HG03064 (cell line): ENCODE results near the gene SPHK2.
A peak's percentile ranks its signal among the peaks of the same experiment; 100 is the strongest.
"Not testable (repeated sequence)": the region's sequence is repeated elsewhere in the genome, so short reads cannot be mapped to it uniquely, and the experiment has no call there.

Experiments used
- ATAC-seq: cut with Tn5 transposase; IDR thresholded peaks from one replicate; pipeline ENCODE4 v1.9.1; 2021; ENCODE audit warnings: low read depth; ENCODE audit not compliant: unreplicated experiment

The SPHK2 gene

DNA sequence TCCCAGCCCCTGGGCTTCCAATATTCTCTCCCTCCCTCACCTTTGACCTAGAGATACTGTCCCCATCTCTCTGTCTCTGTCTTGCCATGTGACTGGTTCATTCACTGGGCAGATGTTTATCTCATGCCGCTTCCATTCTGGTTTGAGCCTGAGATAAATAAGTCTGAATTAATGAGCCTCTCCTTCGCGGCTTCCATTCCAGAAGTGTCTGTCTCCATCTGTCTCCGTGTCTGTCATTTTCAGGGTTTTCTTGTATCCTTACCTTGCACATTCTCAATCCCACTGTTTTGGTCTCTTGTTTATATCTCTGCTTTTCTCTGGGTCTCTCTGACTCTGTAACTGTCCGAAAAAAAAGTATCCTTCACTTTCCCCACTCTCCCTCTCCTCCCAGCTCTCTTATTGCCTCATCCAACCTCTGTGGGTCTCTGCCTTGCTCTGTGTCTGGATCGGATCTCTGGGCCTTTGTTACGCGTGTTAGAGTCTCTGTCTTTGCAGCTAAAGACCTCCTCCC lies 4.3 kb downstream of the SPHK2 start:
- no peak for ATAC-seq

DNA sequence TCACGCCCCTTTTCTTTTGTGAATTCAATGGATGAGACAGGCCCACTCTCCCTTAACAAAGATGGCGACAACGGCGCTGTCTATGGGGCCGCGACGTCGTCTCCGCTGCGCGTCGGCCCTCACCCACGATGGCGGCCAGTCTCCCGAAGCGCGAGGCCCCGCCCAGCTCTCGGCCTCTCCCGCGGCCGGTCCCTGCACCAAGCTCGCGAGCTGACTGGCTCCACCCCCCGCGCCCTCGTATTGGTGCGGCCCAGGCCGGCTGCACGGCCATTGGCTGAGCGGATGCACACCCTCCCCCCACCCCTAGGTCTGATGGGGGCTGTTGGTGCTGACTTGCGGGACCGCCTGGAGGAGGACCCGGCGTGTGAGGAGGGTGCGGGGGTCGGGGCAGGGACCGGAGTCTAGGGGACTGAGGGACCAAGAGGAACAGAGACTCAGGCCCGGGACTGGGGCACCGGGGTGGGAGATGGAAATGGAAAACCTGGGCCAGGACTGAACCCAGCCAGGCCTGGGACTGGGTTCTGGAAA lies 4.8 kb downstream of the SPHK2 start:
- peak; percentile 59 for ATAC-seq

DNA sequence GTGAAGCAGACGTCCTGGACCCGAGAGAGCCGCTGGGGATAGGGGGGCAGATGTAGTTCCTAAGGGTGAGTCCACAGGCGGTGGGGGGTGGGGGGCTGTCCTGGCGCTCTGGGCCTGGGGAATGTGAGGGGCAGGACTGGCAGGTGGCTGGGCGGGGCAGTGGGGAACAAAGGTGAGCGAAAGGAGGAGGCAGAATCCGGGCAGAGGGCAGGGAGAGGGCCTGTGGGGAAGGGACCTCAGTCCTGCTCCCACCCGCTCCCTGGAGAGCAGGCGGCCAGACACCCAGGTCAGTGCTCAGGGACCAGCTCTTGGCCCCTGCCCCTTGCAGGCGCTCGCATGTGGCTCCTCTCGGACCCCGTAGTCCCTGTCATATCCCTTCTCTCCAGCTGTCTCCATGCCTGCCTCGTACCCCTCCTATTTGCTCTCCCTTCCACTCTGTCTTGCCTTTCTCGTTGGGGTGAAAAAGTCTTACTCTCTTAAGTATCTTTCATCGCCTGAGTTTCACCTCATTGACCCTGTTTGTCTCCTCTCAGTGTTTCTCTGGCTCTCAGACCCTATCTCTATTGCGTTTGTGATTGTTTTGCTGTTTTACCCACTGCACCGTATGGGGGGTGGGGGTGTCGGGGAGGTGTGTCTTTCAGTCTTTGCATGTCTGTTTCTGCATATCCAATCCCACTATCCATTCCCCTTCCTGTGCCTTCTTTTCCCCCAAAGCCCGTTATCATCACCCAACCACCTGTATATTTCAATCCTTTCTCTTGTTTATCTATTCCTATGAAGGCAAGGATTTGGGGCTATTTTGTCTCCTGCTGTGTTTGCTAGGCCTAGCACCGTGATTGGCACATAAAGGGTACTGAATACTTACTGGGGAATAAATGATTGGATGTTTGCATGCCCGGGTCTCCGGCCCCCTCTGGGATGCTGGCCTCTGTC lies 5.8 kb downstream of the SPHK2 start:
- no peak for ATAC-seq

DNA sequence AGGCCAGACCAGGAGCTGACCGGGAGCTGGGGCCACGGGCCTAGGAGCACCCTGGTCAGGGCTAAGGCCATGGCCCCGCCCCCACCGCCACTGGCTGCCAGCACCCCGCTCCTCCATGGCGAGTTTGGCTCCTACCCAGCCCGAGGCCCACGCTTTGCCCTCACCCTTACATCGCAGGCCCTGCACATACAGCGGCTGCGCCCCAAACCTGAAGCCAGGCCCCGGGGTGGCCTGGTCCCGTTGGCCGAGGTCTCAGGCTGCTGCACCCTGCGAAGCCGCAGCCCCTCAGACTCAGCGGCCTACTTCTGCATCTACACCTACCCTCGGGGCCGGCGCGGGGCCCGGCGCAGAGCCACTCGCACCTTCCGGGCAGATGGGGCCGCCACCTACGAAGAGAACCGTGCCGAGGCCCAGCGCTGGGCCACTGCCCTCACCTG lies 6.6 kb downstream of the SPHK2 start:
- ATAC-seq, result no peak

DNA sequence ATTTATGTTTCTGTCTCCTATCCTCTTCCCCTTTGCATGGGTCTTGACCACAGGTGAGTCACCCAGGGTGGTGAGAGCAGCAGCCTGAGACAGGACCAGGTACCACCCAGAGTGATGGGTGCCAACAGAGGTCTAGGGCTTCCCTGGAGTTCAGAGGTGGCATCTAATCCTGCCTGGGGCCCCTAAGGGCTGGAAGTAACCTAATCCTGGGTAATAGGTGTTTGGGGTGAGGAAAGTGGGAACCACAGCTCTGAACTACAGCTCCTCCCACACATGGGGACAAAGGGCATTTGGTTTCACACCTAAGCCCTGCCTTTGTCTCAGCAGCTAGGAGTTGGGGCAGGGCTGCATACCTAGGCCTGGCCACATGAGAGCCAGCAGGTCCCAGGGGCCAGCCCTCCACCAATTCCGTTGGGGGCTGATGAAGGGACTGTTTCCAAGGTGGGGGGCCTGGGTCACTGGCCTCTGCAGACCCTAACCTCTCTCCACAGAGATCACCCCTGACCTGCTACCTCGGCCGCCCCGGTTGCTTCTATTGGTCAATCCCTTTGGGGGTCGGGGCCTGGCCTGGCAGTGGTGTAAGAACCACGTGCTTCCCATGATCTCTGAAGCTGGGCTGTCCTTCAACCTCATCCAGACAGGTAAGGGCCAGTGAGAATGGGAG lies 8.0 kb downstream of the SPHK2 start:
- no peak for ATAC-seq

DNA sequence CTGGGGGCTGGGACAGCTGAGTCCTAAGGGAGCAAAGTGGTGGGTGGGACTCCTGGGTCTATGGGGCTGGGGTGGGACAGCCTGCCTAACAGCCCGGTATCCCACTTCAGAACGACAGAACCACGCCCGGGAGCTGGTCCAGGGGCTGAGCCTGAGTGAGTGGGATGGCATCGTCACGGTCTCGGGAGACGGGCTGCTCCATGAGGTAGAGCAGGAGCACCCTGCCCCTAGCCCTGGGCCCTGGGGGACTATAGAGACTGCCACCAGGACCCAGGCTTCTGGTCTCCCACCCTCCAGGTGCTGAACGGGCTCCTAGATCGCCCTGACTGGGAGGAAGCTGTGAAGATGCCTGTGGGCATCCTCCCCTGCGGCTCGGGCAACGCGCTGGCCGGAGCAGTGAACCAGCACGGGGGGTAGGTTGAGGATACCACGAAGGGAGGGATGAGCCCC lies 8.6 kb downstream of the SPHK2 start:
- ATAC-seq, result no peak

DNA sequence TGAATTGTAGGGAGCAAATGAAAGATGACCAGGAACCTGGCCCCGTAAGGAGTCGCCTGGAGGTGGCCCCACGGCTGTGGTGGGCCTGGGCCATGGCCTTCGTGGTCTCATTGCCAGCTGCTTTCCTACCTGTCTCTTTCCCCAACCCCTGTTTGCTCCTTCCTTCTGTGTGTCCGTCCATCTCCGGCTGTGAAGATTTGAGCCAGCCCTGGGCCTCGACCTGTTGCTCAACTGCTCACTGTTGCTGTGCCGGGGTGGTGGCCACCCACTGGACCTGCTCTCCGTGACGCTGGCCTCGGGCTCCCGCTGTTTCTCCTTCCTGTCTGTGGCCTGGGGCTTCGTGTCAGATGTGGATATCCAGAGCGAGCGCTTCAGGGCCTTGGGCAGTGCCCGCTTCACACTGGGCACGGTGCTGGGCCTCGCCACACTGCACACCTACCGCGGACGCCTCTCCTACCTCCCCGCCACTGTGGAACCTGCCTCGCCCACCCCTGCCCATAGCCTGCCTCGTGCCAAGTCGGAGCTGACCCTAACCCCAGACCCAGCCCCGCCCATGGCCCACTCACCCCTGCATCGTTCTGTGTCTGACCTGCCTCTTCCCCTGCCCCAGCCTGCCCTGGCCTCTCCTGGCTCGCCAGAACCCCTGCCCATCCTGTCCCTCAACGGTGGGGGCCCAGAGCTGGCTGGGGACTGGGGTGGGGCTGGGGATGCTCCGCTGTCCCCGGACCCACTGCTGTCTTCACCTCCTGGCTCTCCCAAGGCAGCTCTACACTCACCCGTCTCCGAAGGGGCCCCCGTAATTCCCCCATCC lies 9.4 kb downstream of the SPHK2 start:
- no peak for ATAC-seq

DNA sequence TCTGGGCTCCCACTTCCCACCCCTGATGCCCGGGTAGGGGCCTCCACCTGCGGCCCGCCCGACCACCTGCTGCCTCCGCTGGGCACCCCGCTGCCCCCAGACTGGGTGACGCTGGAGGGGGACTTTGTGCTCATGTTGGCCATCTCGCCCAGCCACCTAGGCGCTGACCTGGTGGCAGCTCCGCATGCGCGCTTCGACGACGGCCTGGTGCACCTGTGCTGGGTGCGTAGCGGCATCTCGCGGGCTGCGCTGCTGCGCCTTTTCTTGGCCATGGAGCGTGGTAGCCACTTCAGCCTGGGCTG lies 9.9 kb downstream of the SPHK2 start:
- no peak for ATAC-seq

DNA sequence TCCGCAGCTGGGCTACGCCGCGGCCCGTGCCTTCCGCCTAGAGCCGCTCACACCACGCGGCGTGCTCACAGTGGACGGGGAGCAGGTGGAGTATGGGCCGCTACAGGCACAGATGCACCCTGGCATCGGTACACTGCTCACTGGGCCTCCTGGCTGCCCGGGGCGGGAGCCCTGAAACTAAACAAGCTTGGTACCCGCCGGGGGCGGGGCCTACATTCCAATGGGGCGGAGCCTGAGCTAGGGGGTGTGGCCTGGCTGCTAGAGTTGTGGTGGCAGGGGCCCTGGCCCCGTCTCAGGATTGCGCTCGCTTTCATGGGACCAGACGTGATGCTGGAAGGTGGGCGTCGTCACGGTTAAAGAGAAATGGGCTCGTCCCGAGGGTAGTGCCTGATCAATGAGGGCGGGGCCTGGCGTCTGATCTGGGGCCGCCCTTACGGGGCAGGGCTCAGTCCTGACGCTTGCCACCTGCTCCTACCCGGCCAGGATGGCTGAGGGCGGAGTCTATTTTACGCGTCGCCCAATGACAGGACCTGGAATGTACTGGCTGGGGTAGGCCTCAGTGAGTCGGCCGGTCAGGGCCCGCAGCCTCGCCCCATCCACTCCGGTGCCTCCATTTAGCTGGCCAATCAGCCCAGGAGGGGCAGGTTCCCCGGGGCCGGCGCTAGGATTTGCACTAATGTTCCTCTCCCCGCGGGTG lies 10.4 kb downstream of the SPHK2 start:
- no peak for ATAC-seq

DNA sequence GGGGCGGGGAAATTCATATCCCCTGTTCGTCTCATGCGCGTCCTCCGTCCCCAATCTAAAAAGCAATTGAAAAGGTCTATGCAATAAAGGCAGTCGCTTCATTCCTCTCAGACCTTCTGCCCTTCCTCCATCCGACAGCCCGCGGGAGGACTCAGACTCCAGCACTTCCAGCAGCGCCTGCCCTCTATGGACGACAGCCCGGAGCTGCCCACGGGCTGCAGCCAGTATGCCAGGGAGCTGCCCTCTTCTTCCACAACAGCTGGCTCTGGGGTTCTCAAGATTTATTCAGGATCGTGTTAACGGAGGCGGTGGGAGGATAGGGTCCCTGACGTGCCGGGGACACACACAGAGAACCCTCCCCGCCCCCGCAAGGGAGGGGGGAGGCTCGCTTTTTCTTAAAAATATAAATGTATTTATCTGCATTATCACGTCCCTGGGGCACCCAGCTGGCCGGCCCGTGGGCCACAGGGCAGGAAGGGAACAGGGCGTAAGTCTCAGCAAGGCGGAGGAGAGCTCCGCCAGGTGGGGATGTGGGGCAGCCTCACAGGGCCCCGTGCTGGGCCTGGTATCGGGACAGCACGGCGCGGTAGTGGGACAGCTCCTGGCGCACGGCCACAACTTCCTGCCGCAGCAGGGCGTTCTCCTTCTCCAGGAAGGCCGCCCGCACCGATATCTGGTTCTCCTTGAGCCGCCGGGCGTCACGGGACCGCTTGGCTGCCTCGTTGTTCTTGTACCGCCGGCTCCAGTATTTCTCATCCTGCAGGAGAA lies 11.2 kb downstream of the SPHK2 start:
- no peak for ATAC-seq

DNA sequence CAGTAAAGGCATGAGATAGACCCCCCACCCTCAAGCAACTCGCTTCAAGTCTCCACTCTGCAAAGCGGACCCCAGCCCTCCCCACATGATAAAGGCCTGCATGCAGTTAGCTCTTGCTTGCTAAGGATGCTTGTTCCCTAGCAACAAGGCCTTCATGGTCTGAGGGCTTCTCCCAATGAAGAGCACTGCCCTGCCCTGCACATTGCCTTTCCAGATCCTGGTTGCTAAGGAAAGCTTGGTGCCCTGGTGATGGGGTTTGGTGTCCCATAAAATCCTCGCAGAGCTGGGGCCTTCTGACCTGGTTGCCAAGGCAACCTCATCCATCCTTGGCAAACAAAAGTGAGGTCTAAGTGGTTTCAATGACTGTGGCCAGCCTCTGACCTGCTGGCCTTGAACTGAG lies 11.9 kb downstream of the SPHK2 start:
- ATAC-seq, result no peak

DNA sequence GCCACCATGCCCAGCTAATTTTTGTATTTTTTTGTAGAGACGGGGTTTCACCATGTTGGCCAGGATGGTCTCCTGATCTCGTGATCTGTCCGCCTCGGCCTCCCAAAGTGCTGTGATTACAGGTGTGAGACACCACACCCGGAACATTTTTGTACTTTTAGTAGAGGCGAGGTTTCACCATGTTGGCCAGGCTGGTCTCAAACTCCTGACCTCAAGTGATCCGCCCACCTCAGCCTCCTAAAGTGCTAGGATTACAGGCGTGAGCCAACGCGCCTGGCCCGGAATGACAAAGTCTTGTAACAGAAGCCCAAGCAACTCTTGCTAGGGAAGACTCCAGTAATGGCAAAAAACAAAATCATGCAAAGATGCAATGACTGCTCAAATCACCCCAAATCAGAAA lies 13.0 kb downstream of the SPHK2 start:
- not testable (repeated sequence) for ATAC-seq

DNA sequence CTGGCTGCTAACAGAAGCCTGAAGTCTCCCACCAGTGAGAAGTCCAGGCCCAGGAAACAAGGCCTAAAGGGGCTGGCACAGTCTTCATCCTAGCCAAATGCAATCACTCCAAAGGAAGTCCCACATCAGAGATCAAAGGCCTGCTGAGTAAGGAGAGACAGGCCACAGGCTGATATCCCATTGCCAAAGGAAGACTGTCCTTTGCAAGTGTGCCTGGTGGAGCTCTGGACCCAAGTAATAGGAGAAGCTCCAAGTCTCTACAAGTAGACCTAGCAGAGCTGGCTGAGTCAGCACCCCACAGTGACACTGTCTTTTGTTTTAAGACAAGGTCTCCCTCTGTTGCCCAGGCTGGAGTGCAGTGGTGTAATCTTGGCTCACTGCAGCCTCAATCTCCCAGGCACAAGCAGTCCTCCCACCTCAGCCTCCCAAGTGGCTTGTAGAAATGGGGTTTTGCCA lies 13.4 kb downstream of the SPHK2 start:
- ATAC-seq, result no peak

DNA sequence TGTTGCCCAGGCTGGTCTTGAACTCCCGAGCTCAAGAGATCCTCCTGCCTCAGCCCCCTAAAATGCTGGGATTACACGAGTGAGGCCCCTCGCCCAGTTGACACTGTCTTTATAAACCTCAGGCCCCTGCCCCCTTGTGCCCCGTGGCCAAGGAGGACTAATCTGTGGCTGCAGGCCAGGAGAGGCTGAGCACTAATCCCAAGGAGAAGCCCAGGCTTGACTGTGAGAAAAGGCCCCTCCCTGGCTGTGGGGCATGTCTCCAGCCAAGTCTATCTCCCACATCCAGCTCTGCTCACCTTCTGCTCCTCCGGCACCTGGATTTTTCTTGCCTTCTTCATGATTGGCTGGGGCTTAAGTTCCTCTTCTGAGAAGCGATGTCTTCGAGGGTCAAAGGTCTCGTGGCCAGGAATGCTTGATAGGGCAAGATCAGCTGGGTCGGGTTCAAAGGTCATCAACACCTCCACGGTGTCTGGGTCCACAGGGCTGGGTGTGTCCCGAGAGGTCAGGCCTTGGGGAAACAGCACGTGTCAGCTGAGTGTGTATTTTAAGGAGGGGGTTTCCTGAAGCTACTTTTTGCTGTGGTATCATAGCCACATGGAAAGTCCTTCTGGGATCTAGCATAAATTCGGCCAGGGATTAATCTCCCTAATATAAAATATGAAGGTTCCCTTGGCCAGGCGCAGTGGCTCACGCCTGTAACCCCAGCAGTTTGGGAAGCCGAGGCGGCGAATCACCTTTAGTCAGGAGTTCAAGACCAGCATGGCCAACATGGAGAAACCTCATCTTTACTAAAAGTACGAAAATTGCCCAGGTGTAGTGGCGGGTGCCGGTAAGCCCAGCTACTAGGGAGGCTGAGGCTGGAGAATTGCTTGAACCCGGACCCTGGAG lies 14.1 kb downstream of the SPHK2 start:
- ATAC-seq, result no peak

DNA sequence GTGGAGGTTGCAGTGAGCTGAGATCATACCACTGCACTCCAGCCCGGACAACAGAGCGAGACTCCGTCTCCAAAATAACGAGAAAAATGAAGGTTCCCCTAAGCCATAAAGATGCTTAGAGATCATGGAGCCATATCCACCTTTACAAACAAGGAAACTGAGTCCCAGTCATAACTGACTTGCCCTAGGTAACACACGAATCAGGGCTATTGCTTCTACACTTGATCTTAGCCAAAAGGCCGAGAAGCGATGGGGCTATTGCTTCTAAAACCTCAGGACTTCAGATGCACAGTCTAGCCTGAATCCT lies 14.7 kb downstream of the SPHK2 start:
- no peak for ATAC-seq

DNA sequence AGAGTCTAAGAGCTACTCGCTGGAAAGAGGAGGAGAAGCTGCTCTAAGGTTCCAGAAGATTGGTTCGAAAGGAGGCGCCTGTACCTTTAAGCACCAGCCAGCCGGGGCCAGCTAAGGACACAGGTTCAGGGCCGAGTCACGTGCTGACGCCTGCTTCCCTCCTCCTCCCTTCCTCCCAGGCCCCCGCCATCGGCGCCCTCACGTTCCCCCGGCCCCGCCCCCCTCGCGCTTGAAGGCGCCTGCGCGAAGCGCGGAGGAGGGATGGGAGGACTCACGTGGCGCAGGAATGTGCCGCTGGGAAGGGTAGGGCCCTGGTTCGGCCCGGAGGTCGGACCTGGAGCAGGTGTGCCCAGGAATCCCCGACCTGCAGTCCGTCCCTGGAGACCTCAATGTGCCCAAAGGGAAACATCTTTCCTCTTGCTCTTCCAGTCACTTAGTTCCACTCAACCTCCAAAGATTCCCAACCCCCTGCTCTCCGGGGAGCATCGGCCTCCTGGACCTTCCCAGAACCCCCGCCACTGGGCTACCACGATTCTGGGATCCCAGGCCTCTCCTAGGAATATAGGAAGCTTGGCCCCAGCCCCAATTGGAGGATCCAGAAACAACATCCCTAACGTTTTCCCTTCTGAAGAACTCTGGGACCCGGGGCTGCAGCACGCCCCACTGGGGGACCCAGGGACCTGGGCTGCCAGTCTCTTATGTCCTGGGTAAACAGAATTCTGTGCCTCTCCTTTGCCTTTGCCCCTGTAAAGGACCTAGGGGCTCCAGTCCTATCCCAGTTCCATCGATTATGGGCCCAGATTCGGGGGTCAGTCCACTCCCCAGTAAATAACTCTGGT lies 15.3 kb downstream of the SPHK2 start:
- no peak for ATAC-seq

DNA sequence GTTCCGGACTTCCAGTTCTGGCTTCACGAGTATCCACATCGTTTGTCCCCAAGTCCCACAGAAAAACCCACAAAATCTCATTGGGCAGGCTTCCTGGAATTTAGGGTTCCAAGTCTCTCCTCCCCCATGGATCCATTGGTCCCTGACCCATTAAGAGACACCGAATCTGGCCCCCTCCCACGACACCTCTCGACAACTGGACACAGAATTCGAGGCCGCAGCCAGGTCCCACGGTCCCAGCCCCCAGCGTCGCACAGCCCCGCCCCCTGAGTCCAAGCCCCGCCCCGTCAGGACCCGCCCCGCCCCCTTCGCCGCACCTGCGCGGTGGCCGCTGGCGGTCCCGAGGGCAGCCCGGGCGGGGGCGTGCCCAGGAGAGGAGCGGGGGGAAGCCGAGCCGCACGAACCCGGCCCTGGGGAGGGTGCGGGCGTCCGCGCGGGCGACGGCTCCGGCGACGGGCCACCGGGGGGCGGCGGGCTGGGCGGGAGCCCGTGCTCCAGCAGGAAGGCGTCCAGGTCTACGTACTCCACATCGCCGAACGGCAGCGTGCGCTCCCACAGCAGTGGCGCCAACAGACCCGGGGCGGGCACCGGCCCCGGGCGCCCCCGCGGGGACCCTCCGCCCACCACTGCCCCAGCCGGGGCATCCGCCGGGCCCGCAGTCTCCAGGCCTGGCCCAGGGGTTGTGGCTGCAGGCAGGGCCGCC lies 16.1 kb downstream of the SPHK2 start:
- ATAC-seq, result no peak
